GM12891 (cell line): Measurements from ENCODE around the gene FURIN.

Source experiments
- DNase-seq: peaks from one replicate; pipeline ENCODE4 v3.0.0; 2011; ENCODE audit warnings: low spot score; ENCODE audit not compliant: insufficient read length
- FAIRE-seq: peaks from 2 replicates; lab custom pipeline; 2011; peaks lifted over from hg19 to GRCh38; lab: Jason Lieb, UNC
- PAX5 ChIP-seq: IDR thresholded peaks from 2 replicates; pipeline ENCODE4 v1.6.1; 2011; ENCODE audit warnings: low read length, moderate library complexity, mild to moderate bottlenecking; ENCODE audit not compliant: insufficient read depth, severe bottlenecking
- POLR2A ChIP-seq: IDR thresholded peaks from 2 replicates; pipeline ENCODE4 v1.6.1; 2011; ENCODE audit warnings: low read depth, low read length, control low read depth
- POLR2AphosphoS5 ChIP-seq: IDR thresholded peaks from 2 replicates; pipeline ENCODE4 v1.6.1; 2011; ENCODE audit warnings: low read depth, low read length, control low read depth
- POU2F2 ChIP-seq: IDR thresholded peaks from 2 replicates; pipeline ENCODE4 v1.6.1; 2011; ENCODE audit warnings: low read depth, mild to moderate bottlenecking, control low read depth, low read length, moderate library complexity
- SPI1 ChIP-seq: IDR thresholded peaks from 2 replicates; pipeline ENCODE4 v1.6.1; 2011; ENCODE audit warnings: low read depth, low read length, control low read depth
- TAF1 ChIP-seq: IDR thresholded peaks from 2 replicates; pipeline ENCODE4 v1.6.1; 2011; ENCODE audit warnings: low read depth, low read length, control low read depth

The FURIN gene

GRCh38 chr15:90901175-90902039, 33.0 kb downstream of the FURIN start:
- FAIRE-seq (no peak), DNase-seq (no peak)
- TF ChIP-seq POU2F2, result no peak
- TF ChIP-seq POLR2AphosphoS5, result no peak
- no peak for TF ChIP-seq POLR2A
- TF ChIP-seq SPI1, result no peak
- no peak for TF ChIP-seq TAF1
- TF ChIP-seq PAX5, result no peak

GRCh38 chr15:90902040-90902839, 33.9 kb downstream of the FURIN start:
- no peak for TF ChIP-seq PAX5
- peak; percentile 42; the same call in 1 of the 2 replicates for TF ChIP-seq POLR2AphosphoS5
- TF ChIP-seq POLR2A, result peak; percentile 57; the same call in 1 of the 2 replicates
- TF ChIP-seq TAF1, result no peak
- 0 out of 2 replicates have a peak, but pooled peaks have one; percentile 24 for TF ChIP-seq POU2F2
- TF ChIP-seq SPI1, result no peak
- FAIRE-seq, result peak; percentile 89
- peak; percentile 92 for DNase-seq

GRCh38 chr15:90902840-90903732, 34.7 kb downstream of the FURIN start, which contains the start of gene MAN2A2:
MAN2A2 (plus strand) TSS chr15:90903302; CDS start chr15:90904208, 906 bp downstream.
- DNase-seq (peak; percentile 89), FAIRE-seq (peak; percentile 95)
- TF ChIP-seq POLR2AphosphoS5, result peak; percentile 72
- no peak for TF ChIP-seq POU2F2
- peak; percentile 75; the same call in 1 of the 2 replicates for TF ChIP-seq TAF1
- peak; percentile 39 for TF ChIP-seq PAX5
- no peak for TF ChIP-seq SPI1
- peak; percentile 71 for TF ChIP-seq POLR2A

- peak; percentile 68 for FAIRE-seq
- TF ChIP-seq PAX5, result no peak
- no peak for TF ChIP-seq TAF1
- no peak for TF ChIP-seq SPI1
- no peak for TF ChIP-seq POLR2AphosphoS5
- TF ChIP-seq POLR2A, result no peak
- TF ChIP-seq POU2F2, result no peak
- no peak for DNase-seq
Measured at GRCh38 chr15:90903733-90904536, 35.5 kb downstream of the FURIN start.

- DNase-seq (no peak), FAIRE-seq (no peak)
- TF ChIP-seq TAF1 (no peak), PAX5 (no peak), SPI1 (no peak), POLR2AphosphoS5 (no peak), POU2F2 (no peak), POLR2A (no peak)
Measured at GRCh38 chr15:90904746-90905145, 36.4 kb downstream of the FURIN start.

- no peak for FAIRE-seq
- DNase-seq, result no peak
- no peak for TF ChIP-seq POU2F2
- TF ChIP-seq POLR2A, result no peak
- TF ChIP-seq POLR2AphosphoS5, result no peak
- TF ChIP-seq SPI1, result no peak
- TF ChIP-seq TAF1, result no peak
- TF ChIP-seq PAX5, result no peak
Measured at GRCh38 chr15:90905306-90906180, 37.2 kb downstream of the FURIN start.

- TF ChIP-seq POLR2A, result no peak
- DNase-seq (no peak), FAIRE-seq (no peak)
Measured at GRCh38 chr15:90906181-90906849, 37.9 kb downstream of the FURIN start.
